ENCODE results near the gene TOP3A.
A peak's percentile ranks its signal among the peaks of the same experiment; 100 is the strongest.

Gene TOP3A

GRCh38 chr17:18229254-18229653 lies 85.5 kb downstream of the TOP3A start:
- no peaks in the 10 kb centered on the region for H3K27me3 ChIP-seq
- no peak for DNase-seq
- no peak for TF ChIP-seq CTCF (IDR thresholded peaks at IDR 0.05; ENCODE audit: low read depth, low read length)
- H3K36me3 ChIP-seq = no peaks in the 10 kb centered on the region
- peaks cover 4% of the 10 kb centered on the region; the same call in 1 of the 2 replicates for H3K4me1 ChIP-seq
- no peaks in the 10 kb centered on the region for H3K9me3 ChIP-seq
- no peak overlapping the region for H3K4me3 ChIP-seq (ENCODE audit: low read depth, low read length)

- Histone ChIP-seq H3K9me3 (no peaks in the 10 kb centered on the region), H3K27me3 (no peaks in the 10 kb centered on the region), H3K4me1 (peaks cover 4% of the 10 kb centered on the region; the same call in 1 of the 2 replicates), H3K4me3 (ENCODE audit: low read depth, low read length) (no peak overlapping the region), H3K36me3 (no peaks in the 10 kb centered on the region)
- TF ChIP-seq CTCF (IDR thresholded peaks at IDR 0.05; ENCODE audit: low read depth, low read length) = no peak
- no peak for DNase-seq
These were observed 86.6 kb downstream of the TOP3A start for GRCh38 chr17:18228176-18228682.

DNA sequence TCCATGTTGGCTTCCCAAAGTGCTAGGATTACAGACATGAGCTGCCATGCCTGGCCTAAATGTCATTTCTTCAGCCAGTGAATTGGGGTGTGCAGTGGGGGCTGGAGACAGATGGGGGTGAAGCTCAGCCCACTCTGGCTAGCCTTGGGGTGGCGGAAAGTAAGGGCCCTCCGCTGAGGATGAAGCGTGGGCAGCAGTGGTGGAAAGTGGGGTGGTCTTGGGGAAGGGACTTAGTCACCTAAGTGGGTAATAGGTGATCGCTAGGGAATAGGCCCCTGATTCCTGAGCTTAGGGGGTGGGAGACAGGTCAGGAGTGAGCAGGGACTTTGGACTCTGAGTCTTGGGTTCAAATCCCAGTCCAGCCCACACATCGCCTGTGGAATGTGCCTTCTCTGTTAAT lies 87.2 kb downstream of the TOP3A start:
- no peak for TF ChIP-seq CTCF (IDR thresholded peaks at IDR 0.05; ENCODE audit: low read depth, low read length)
- H3K4me3 ChIP-seq (ENCODE audit: low read depth, low read length) = no peak overlapping the region
- no peak for DNase-seq

DNA sequence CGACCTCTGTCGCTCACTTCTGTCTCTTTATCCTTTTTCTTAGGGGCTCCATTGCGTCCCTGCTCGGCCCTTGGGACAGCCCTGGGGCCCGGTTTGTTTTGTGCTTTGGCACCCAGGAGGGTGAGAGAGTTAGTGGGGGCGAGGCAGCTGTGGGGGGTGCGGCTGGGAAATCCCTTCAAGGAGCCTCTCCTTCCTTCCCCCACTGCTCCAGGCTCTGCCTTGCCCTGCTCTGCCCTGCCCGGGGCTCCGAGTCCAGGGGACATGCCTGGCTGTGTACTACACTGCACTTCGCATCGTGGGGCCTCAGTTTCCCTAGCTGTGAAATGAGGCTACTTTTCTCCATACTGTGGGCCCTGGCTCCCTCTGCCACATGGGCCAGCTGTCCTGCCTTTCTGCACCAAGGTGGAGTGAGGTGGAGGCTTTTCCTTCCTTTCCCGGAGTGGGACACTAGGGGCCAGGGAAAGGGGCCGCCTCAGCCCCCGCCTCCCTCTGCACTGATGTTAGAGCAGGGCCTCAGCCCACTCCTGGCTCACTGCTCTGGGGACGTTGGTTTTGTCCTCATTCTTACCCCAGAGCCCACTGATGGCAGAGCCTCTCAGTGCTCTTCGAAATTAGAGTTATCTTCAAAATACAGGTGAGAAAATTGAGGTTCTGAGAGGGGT lies 88.4 kb downstream of the TOP3A start:
- no peaks in the 10 kb centered on the region for H3K9me3 ChIP-seq
- no peak for DNase-seq
- H3K36me3 ChIP-seq = no peaks in the 10 kb centered on the region
- H3K4me1 ChIP-seq = peaks cover 4% of the 10 kb centered on the region; the same call in 1 of the 2 replicates
- H3K27me3 ChIP-seq = no peaks in the 10 kb centered on the region
- peak overlapping the region; percentile 69 for H3K4me3 ChIP-seq (ENCODE audit: low read depth, low read length)
- TF ChIP-seq CTCF (IDR thresholded peaks at IDR 0.05; ENCODE audit: low read depth, low read length) = no peak

More for the DNA sequence above, 87.2 kb downstream of the TOP3A start:
- no peaks in the 10 kb centered on the region for H3K27me3 ChIP-seq
- H3K9me3 ChIP-seq = no peaks in the 10 kb centered on the region
- no peaks in the 10 kb centered on the region for H3K36me3 ChIP-seq
- peaks cover 4% of the 10 kb centered on the region; the same call in 1 of the 2 replicates for H3K4me1 ChIP-seq

- H3K36me3 ChIP-seq = no peaks in the 10 kb centered on the region
These were observed 89.0 kb downstream of the TOP3A start for GRCh38 chr17:18225642-18226283.

More at GRCh38 chr17:18225642-18226283, 89.0 kb downstream of the TOP3A start:
- Histone ChIP-seq H3K4me3 (ENCODE audit: low read depth, low read length) (peak overlapping the region; percentile 69), H3K4me1 (peaks cover 4% of the 10 kb centered on the region; the same call in 1 of the 2 replicates), H3K27me3 (no peaks in the 10 kb centered on the region), H3K9me3 (no peaks in the 10 kb centered on the region)
- TF ChIP-seq CTCF (IDR thresholded peaks at IDR 0.05; ENCODE audit: low read depth, low read length) = no peak
- no peak for DNase-seq

Measured in BE2C (cell line).